ENCODE data around the gene DR1. TPM values are rescaled to one million over a fixed set of nuclear protein-coding genes. Genes with fewer than 3 reads are reported as not detected.

Gene DR1
- total RNA-seq, 1 experiment from 2014 or later: 77.2 TPM

GRCh38 chr1:93324486-93325464, 20.9 kb upstream of the DR1 start:
- intact Hi-C loops (cut with micrococcal nuclease; ENCODE audit: unreplicated experiment): no loop called here
- CTCF ChIA-PET: interaction anchor here (1.0 kb wide), 1 partner anchor 20 kb away, joined by 5 read pairs; no protein-coding TSS in a partner anchor
- Histone ChIP-seq H3K27ac (ENCODE audit: low read depth, low read length, poor library complexity, severe bottlenecking) (no peak overlapping the region), H3K4me3 (ENCODE audit: low read depth, low read length, poor library complexity, severe bottlenecking) (no peak overlapping the region), H3K36me3 (ENCODE audit: insufficient read depth, low read length, poor library complexity, severe bottlenecking) (no peaks in the 10 kb centered on the region), H3K27me3 (replicated peaks; ENCODE audit: insufficient read depth, low read depth, low read length, poor library complexity) (no peaks in the 10 kb centered on the region), H3K4me1 (ENCODE audit: insufficient read depth, low read length, poor library complexity, severe bottlenecking) (no peaks in the 10 kb centered on the region), H3K9me3 (ENCODE audit: low read depth, low read length, poor library complexity, severe bottlenecking) (no peaks in the 10 kb centered on the region)
- POLR2A ChIA-PET (ENCODE audit: low non-redundant PET): no interaction called here
- TF ChIP-seq, protein P1, sequence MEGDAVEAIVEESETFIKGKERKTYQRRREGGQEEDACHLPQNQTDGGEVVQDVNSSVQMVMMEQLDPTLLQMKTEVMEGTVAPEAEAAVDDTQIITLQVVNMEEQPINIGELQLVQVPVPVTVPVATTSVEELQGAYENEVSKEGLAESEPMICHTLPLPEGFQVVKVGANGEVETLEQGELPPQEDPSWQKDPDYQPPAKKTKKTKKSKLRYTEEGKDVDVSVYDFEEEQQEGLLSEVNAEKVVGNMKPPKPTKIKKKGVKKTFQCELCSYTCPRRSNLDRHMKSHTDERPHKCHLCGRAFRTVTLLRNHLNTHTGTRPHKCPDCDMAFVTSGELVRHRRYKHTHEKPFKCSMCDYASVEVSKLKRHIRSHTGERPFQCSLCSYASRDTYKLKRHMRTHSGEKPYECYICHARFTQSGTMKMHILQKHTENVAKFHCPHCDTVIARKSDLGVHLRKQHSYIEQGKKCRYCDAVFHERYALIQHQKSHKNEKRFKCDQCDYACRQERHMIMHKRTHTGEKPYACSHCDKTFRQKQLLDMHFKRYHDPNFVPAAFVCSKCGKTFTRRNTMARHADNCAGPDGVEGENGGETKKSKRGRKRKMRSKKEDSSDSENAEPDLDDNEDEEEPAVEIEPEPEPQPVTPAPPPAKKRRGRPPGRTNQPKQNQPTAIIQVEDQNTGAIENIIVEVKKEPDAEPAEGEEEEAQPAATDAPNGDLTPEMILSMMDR (conservative IDR thresholded peaks at IDR 0.05; ENCODE audit: low read depth, low read length): no peak
- TF ChIP-seq EZH2 (IDR thresholded peaks at IDR 0.05; ENCODE audit: borderline replicate concordance, low read depth, low read length, poor library complexity, severe bottlenecking): no peak
- BruUV-seq (replicated peaks): no TSS peak
- no peak for DNase-seq (ENCODE audit: low spot score)

DNA sequence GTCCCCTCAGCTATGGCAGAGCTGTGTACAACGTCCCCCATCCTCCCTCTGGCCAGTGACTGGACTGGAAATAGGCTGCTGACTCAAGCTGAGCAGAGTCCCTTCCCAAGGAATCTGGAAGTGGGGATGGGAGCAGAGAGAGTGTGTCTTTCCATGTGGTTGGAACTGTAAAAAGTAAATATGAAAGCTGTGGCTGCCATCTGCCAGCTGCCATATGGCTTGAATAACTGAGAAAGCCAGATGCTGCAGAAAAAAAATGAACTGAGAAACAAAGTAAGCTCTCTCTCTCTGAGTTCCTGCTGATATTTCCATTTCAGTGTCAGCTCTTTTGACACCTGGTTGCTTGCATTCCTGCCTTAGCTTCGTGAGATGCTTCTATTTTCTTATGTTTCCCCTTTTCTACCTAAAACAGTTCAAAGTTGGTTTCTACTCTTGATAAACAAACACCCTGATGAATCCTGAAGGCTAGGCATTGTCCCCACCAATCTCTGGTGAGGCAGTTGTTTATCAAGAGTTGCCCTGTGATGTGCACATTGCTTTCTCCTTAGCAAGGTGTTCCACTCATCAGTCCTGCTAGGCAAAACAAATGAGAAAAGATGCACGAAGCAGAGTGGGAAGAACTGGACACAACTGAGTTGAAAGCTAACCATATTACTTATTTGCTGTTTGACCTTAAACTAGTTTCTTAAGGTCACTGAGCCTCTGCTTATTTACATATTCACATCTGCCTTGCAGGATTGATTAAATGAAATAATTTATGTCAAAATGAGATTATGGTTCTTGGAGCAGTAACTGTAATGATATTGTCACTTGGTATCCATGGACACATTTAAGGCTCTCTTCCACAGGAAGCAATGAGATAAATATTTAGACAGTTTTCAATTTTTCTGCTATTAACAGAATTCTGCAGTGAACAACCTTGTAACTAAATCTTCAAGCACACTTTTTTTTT, 16.6 kb upstream of the DR1 start:
- DNase-seq (ENCODE audit: low spot score): no peak
- Histone ChIP-seq H3K4me3 (ENCODE audit: low read depth, low read length, poor library complexity, severe bottlenecking) (no peak overlapping the region), H3K4me1 (ENCODE audit: insufficient read depth, low read length, poor library complexity, severe bottlenecking) (no peaks in the 10 kb centered on the region), H3K27me3 (replicated peaks; ENCODE audit: insufficient read depth, low read depth, low read length, poor library complexity) (no peaks in the 10 kb centered on the region), H3K9me3 (ENCODE audit: low read depth, low read length, poor library complexity, severe bottlenecking) (no peaks in the 10 kb centered on the region), H3K27ac (ENCODE audit: low read depth, low read length, poor library complexity, severe bottlenecking) (no peak overlapping the region), H3K36me3 (ENCODE audit: insufficient read depth, low read length, poor library complexity, severe bottlenecking) (no peaks in the 10 kb centered on the region)
- no peak for TF ChIP-seq EZH2 (IDR thresholded peaks at IDR 0.05; ENCODE audit: borderline replicate concordance, low read depth, low read length, poor library complexity, severe bottlenecking)
- TF ChIP-seq, protein P1 (conservative IDR thresholded peaks at IDR 0.05; ENCODE audit: low read depth, low read length): no peak
- CTCF ChIA-PET: no interaction called here
- intact Hi-C loops (cut with micrococcal nuclease; ENCODE audit: unreplicated experiment): no loop called here
- BruUV-seq (replicated peaks): no TSS peak
- POLR2A ChIA-PET (ENCODE audit: low non-redundant PET): no interaction called here

- POLR2A ChIA-PET (ENCODE audit: low non-redundant PET): no interaction called here
- H3K27ac ChIP-seq (ENCODE audit: low read depth, low read length, poor library complexity, severe bottlenecking): no peak overlapping the region
- BruUV-seq (replicated peaks): no TSS peak
- H3K27me3 ChIP-seq (replicated peaks; ENCODE audit: insufficient read depth, low read depth, low read length, poor library complexity): no peaks in the 10 kb centered on the region
- H3K4me1 ChIP-seq (ENCODE audit: insufficient read depth, low read length, poor library complexity, severe bottlenecking): no peaks in the 10 kb centered on the region
- no peak for DNase-seq (ENCODE audit: low spot score)
- no peaks in the 10 kb centered on the region for H3K36me3 ChIP-seq (ENCODE audit: insufficient read depth, low read length, poor library complexity, severe bottlenecking)
- intact Hi-C loops (cut with micrococcal nuclease; ENCODE audit: unreplicated experiment): no loop called here
- CTCF ChIA-PET: no interaction called here
- H3K4me3 ChIP-seq (ENCODE audit: low read depth, low read length, poor library complexity, severe bottlenecking): no peak overlapping the region
- TF ChIP-seq, protein P1 (conservative IDR thresholded peaks at IDR 0.05; ENCODE audit: low read depth, low read length): no peak
- TF ChIP-seq EZH2 (IDR thresholded peaks at IDR 0.05; ENCODE audit: borderline replicate concordance, low read depth, low read length, poor library complexity, severe bottlenecking): no peak
- no peaks in the 10 kb centered on the region for H3K9me3 ChIP-seq (ENCODE audit: low read depth, low read length, poor library complexity, severe bottlenecking)
Measured at GRCh38 chr1:93330196-93330595, 15.5 kb upstream of the DR1 start.

All from A673 (cell line).